Activated B cell treated with CpG ODN at 0.5 μM for 24 hours (primary cell): Measurements from ENCODE around the gene CYS1. TPM values are rescaled to one million over a fixed set of nuclear protein-coding genes. Genes with fewer than 3 reads are reported as not detected.
A peak's percentile ranks its signal among the peaks of the same experiment; 100 is the strongest.

ENCODE experiments used
- ATAC-seq: fragments of 200-7000 bp; cut with Tn5 transposase; one replicate; pipeline ENCODE4 v1.10.0; 2021; ENCODE audit warnings: low read depth, mild to moderate bottlenecking, moderate library complexity
- CTCF ChIA-PET: fragments of 350-600 bp; sonication (Branson Sonifier 250); formaldehyde crosslinking; loops from one replicate; lab custom pipeline; 2021; ENCODE audit warnings: antibody characterized with exemption; lab: Charles Lee
- POLR2A ChIA-PET: fragments of 350-600 bp; sonication (Branson Sonifier 250); formaldehyde crosslinking; loops from one replicate; lab custom pipeline; 2021; ENCODE audit warnings: antibody characterized with exemption; lab: Charles Lee
- DNase-seq: peaks from one replicate; pipeline ENCODE4 v3.0.0; 2022
- H3K27ac Mint-ChIP-seq: one replicate; pipeline ENCODE4 v1.8.0; 2020; ENCODE audit warnings: mixed read lengths
- H3K27me3 Mint-ChIP-seq: one replicate; pipeline ENCODE4 v1.8.0; 2021; ENCODE audit warnings: mixed read lengths
- H3K36me3 Mint-ChIP-seq: one replicate; pipeline ENCODE4 v1.8.0; 2021; ENCODE audit warnings: low read depth, mixed read lengths
- H3K4me1 Mint-ChIP-seq: one replicate; pipeline ENCODE4 v1.8.0; 2021; ENCODE audit warnings: mixed read lengths
- H3K4me3 Mint-ChIP-seq: one replicate; pipeline ENCODE4 v1.8.0; 2020; ENCODE audit warnings: mild to moderate bottlenecking, mixed read lengths
- H3K9me3 Mint-ChIP-seq: one replicate; pipeline ENCODE4 v1.8.0; 2020; ENCODE audit warnings: mixed read lengths
- intact Hi-C: fragments of 100-400 bp; cut with micrococcal nuclease; formaldehyde crosslinking; loops from one replicate; pipeline ENCODE4 v1.15.1; 2024
- total RNA-seq: library from RNA; stranded (reverse); gene quantifications from 2 replicates; pipeline ENCODE4 v1.2.3, GENCODE V29; 2022
- TF ChIP-seq, protein P1 (sequence below): fragments of 200-600 bp; IDR thresholded peaks from one replicate; pipeline ENCODE4 v1.8.0; 2022; ENCODE audit warnings: antibody characterized with exemption, mild to moderate bottlenecking

Gene CYS1
- total RNA-seq, 1 donor from 2014 or later: 0.42 TPM

- TF ChIP-seq, protein P1, sequence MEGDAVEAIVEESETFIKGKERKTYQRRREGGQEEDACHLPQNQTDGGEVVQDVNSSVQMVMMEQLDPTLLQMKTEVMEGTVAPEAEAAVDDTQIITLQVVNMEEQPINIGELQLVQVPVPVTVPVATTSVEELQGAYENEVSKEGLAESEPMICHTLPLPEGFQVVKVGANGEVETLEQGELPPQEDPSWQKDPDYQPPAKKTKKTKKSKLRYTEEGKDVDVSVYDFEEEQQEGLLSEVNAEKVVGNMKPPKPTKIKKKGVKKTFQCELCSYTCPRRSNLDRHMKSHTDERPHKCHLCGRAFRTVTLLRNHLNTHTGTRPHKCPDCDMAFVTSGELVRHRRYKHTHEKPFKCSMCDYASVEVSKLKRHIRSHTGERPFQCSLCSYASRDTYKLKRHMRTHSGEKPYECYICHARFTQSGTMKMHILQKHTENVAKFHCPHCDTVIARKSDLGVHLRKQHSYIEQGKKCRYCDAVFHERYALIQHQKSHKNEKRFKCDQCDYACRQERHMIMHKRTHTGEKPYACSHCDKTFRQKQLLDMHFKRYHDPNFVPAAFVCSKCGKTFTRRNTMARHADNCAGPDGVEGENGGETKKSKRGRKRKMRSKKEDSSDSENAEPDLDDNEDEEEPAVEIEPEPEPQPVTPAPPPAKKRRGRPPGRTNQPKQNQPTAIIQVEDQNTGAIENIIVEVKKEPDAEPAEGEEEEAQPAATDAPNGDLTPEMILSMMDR: no peak
- no peak overlapping the region for H3K4me3 Mint-ChIP-seq
- H3K4me1 Mint-ChIP-seq: peaks cover 9% of the 10 kb centered on the region
- ChIA-PET CTCF (interaction anchor here (2.7 kb wide), 1 partner anchor 13 kb away, joined by 10 read pairs; no protein-coding TSS in a partner anchor), POLR2A (no interaction called here)
- no peaks in the 10 kb centered on the region for H3K9me3 Mint-ChIP-seq
- no peak for ATAC-seq
- no peak for DNase-seq
- H3K27me3 Mint-ChIP-seq: peaks cover 36% of the 10 kb centered on the region
- H3K36me3 Mint-ChIP-seq: no peaks in the 10 kb centered on the region
- no peak overlapping the region for H3K27ac Mint-ChIP-seq
- intact Hi-C loops: no loop called here
These were observed 4.1 kb upstream of the CYS1 start for GRCh38 chr2:10084223-10084865.

DNA sequence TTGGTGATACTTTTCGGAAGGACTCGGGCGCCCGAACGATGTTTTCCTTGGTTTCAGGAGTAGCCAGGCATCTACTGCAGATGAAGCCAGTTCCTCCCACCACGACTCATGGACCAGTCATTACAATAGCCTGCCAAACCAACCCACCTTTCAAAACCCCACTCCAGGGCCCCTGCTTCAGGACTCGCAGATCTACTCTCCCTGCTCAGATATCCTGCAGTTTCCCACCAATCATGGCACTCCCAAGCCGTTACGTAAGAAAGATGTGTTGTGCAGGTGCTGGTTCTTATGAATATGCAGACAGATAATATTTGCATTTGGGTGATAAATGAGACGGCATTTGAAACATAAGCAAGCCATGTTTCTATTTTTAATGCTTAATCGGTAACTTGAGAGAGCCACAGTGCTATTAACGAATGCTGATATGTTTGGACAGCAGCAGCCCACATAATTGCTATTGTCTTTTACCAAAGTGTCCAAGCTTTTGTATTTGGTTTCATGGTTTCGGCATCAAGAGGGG, 3.5 kb upstream of the CYS1 start:
- no peak overlapping the region for H3K27ac Mint-ChIP-seq
- no peaks in the 10 kb centered on the region for H3K36me3 Mint-ChIP-seq
- TF ChIP-seq, protein P1: no peak
- DNase-seq: no peak
- intact Hi-C loops: no loop called here
- no peak for ATAC-seq
- peaks cover 12% of the 10 kb centered on the region for H3K4me1 Mint-ChIP-seq
- no peaks in the 10 kb centered on the region for H3K9me3 Mint-ChIP-seq
- POLR2A ChIA-PET: interaction anchor here (0.6 kb wide), 1 partner anchor 710 kb away, joined by 3 read pairs; no protein-coding TSS in a partner anchor
- no peak overlapping the region for H3K4me3 Mint-ChIP-seq
- peaks cover 42% of the 10 kb centered on the region for H3K27me3 Mint-ChIP-seq
- CTCF ChIA-PET: interaction anchor here (1.2 to 3.3 kb wide), 3 partner anchors 11 to 325 kb away, joined by 8 to 15 read pairs (median 10); no protein-coding TSS in a partner anchor

GRCh38 chr2:10083046-10083445, 2.8 kb upstream of the CYS1 start:
- H3K27me3 Mint-ChIP-seq: peaks cover 49% of the 10 kb centered on the region
- H3K36me3 Mint-ChIP-seq: no peaks in the 10 kb centered on the region
- DNase-seq: no peak
- POLR2A ChIA-PET: interaction anchor here (0.6 to 0.7 kb wide), 2 partner anchors 9 to 711 kb away, joined by 3 read pairs; no protein-coding TSS in a partner anchor
- TF ChIP-seq, protein P1: no peak
- no peak overlapping the region for H3K27ac Mint-ChIP-seq
- H3K9me3 Mint-ChIP-seq: no peaks in the 10 kb centered on the region
- intact Hi-C loops: no loop called here
- peaks cover 12% of the 10 kb centered on the region for H3K4me1 Mint-ChIP-seq
- CTCF ChIA-PET: interaction anchor here (0.7 to 3.3 kb wide), 5 partner anchors 10 to 352 kb away, joined by 3 to 15 read pairs (median 4); no protein-coding TSS in a partner anchor
- no peak for ATAC-seq
- no peak overlapping the region for H3K4me3 Mint-ChIP-seq

GRCh38 chr2:10080536-10081304, 509 bp upstream of the CYS1 start:
- ATAC-seq: peak; percentile 44
- ChIA-PET POLR2A (interaction anchor here (0.7 to 1.2 kb wide), 2 partner anchors 38 to 276 kb away, joined by 3 to 5 read pairs; no protein-coding TSS in a partner anchor), CTCF (interaction anchor here (3.3 to 3.5 kb wide), 2 partner anchors 8 to 16 kb away, joined by 15 read pairs; no protein-coding TSS in a partner anchor)
- intact Hi-C loops: no loop called here
- DNase-seq: peak; percentile 29
- Mint-ChIP-seq H3K4me3 (peak overlapping the region; percentile 74), H3K27me3 (peaks cover 63% of the 10 kb centered on the region), H3K4me1 (peaks cover 12% of the 10 kb centered on the region), H3K27ac (no peak overlapping the region), H3K9me3 (no peaks in the 10 kb centered on the region), H3K36me3 (no peaks in the 10 kb centered on the region)
- TF ChIP-seq, protein P1: no peak
